ENCODE measurements around the gene CES4A.

The CES4A gene

GRCh38 chr16:67050796-67051195, 62.4 kb downstream of the CES4A start:
- TF ChIP-seq CTCF (IDR thresholded peaks at IDR 0.05; ENCODE audit: low read depth, low read length): no peak
- DNase-seq (ENCODE audit: extremely low read depth, low read depth): no peak

- TF ChIP-seq CTCF (IDR thresholded peaks at IDR 0.05; ENCODE audit: low read depth, low read length): no peak
- no peak for DNase-seq (ENCODE audit: extremely low read depth, low read depth)
These were observed 64.0 kb downstream of the CES4A start for GRCh38 chr16:67052399-67052798.

- DNase-seq (ENCODE audit: extremely low read depth, low read depth): no peak
- no peak for TF ChIP-seq CTCF (IDR thresholded peaks at IDR 0.05; ENCODE audit: low read depth, low read length)
These were observed 65.5 kb downstream of the CES4A start for GRCh38 chr16:67053767-67054334.

GRCh38 chr16:67054901-67055300, 66.5 kb downstream of the CES4A start:
- TF ChIP-seq CTCF (IDR thresholded peaks at IDR 0.05; ENCODE audit: low read depth, low read length): no peak
- DNase-seq (ENCODE audit: extremely low read depth, low read depth): no peak

GRCh38 chr16:67055712-67056487, 67.5 kb downstream of the CES4A start:
- no peak for TF ChIP-seq CTCF (IDR thresholded peaks at IDR 0.05; ENCODE audit: low read depth, low read length)
- peak; percentile 28 for DNase-seq (ENCODE audit: extremely low read depth, low read depth)

Measured in AG09319 (cell line).